Nephron progenitor cell (in vitro differentiated cells): ENCODE measurements around the gene RNF103.
A peak's percentile ranks its signal among the peaks of the same experiment; 100 is the strongest.

ENCODE experiments used
- DNase-seq: peaks from one replicate; pipeline ENCODE4 v3.0.0; 2021
- H3K27ac Mint-ChIP-seq: 2 replicates; pipeline ENCODE4 v1.8.0; 2021; ENCODE audit warnings: mild to moderate bottlenecking, moderate library complexity, mixed read lengths
- H3K27me3 Mint-ChIP-seq: 2 replicates; pipeline ENCODE4 v1.8.0; 2021; ENCODE audit warnings: mild to moderate bottlenecking, low read depth, mixed read lengths; ENCODE audit not compliant: poor library complexity
- H3K36me3 Mint-ChIP-seq: 2 replicates; pipeline ENCODE4 v1.8.0; 2021; ENCODE audit warnings: low read depth, mixed read lengths
- H3K4me1 Mint-ChIP-seq: 2 replicates; pipeline ENCODE4 v1.8.0; 2021; ENCODE audit warnings: mixed read lengths
- H3K4me3 Mint-ChIP-seq: 2 replicates; pipeline ENCODE4 v1.8.0; 2021; ENCODE audit warnings: mild to moderate bottlenecking, moderate library complexity, mixed read lengths
- H3K9me3 Mint-ChIP-seq: 2 replicates; pipeline ENCODE4 v1.8.0; 2021; ENCODE audit warnings: mild to moderate bottlenecking, moderate library complexity, mixed read lengths
- CTCF ChIP-seq: fragments of 200-600 bp; sonication (generic); IDR thresholded peaks from 2 replicates; pipeline ENCODE4 v1.5.0; 2021; ENCODE audit warnings: antibody characterized with exemption

RNF103 gene

DNA sequence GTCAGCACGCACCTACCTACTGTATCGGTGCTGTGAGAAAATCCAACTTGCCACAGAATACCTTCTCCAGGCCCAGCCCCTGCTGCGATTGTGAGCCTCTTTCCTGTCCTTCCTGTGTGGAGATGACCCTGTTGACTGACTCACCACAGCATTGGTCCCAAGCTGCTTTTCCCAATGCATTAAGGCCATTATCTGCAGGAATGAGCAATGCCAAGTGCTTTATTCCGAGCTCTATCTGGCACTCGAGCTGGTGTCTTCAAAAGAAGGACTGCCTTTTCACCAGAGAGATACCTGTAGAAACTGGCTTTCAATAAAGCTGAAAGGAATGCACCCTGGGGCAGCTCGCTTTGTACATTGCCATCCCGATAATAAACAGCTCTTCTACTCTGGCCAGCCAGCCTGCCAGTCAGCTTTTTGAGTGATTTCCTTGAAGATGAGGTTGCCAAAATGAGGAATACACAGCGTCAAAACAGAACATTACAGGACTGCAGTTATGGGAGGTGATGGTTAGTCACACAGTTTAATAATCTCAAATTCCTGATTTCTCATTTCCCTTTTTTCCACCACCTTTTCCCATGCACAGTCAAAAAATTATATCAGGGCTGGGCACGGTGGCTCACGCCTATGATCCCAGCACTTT lies 8.3 kb upstream of the RNF103 start:
- no peaks in the 10 kb centered on the region for H3K4me1 Mint-ChIP-seq
- DNase-seq, result no peak
- H3K4me3 Mint-ChIP-seq, result no peak overlapping the region
- H3K36me3 Mint-ChIP-seq, result no peaks in the 10 kb centered on the region
- no peaks in the 10 kb centered on the region for H3K9me3 Mint-ChIP-seq
- TF ChIP-seq CTCF, result no peak
- peaks cover 9% of the 10 kb centered on the region for H3K27me3 Mint-ChIP-seq
- no peak overlapping the region for H3K27ac Mint-ChIP-seq

DNA sequence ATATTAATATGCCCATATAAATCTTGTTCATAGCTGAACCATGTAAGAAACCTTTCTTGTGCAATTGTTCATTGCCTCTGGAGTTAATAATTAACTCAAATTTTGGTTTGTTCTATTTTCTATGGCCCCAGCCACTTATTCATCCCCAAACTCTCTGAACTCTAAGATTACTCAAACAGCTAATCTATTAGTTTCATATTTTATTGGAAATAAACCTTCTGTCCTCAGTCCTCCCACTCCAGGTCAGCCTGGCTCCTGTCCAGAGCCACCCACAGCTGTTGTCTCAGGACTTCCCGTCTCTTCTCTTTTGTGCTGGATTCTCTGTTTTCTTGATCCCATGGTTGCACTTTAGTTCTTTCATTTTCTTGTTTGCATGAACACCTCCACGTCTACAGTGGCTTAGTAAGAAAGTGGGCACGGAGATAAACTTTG lies 4.4 kb upstream of the RNF103 start:
- Mint-ChIP-seq H3K4me3 (no peak overlapping the region), H3K36me3 (no peaks in the 10 kb centered on the region), H3K9me3 (no peaks in the 10 kb centered on the region), H3K27me3 (peaks cover 11% of the 10 kb centered on the region), H3K27ac (no peak overlapping the region), H3K4me1 (peaks cover 15% of the 10 kb centered on the region)
- TF ChIP-seq CTCF, result no peak
- no peak for DNase-seq

DNA sequence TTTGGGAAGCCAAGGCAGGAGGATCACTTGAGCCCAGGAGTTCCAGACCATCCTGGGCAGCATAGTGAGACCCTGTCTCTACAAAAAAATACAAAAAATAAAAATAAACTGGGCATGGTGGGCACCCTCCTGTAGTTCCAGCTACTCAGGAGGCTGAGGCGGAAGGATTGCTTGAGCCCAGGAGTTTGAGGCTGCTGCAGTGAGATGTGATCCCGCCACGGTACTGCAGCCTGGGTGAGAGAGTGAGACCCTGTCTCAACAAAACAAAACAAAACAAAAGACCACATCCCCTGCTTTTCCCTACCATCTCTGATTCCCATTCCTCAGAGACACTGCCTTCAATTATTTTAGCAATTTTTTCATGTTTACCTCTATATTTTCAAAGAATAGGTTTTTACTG lies 3.9 kb upstream of the RNF103 start:
- TF ChIP-seq CTCF, result no peak
- Mint-ChIP-seq H3K4me3 (no peak overlapping the region), H3K4me1 (peaks cover 15% of the 10 kb centered on the region), H3K27me3 (peaks cover 9% of the 10 kb centered on the region), H3K9me3 (no peaks in the 10 kb centered on the region), H3K27ac (no peak overlapping the region), H3K36me3 (no peaks in the 10 kb centered on the region)
- DNase-seq, result no peak

DNA sequence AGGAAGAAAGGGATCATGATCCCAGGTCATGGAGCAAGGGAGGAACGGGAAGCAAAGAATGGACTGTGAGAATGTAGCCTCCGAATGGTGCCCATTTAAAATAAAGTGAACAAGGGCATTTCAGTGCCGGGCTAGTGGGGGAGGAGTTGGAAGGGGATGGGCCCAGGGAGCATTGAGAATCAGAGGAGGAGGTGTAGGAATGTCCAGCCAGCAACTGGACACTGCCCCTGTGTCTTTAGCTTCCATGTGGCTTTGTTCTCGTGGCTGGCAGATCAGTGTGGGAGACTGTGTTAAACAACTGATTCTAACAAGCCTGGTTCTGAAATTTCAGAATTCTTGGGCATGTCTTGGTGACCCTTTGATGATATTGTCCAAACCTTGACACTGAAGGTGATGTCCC lies 1.4 kb upstream of the RNF103 start:
- Mint-ChIP-seq H3K9me3 (no peaks in the 10 kb centered on the region), H3K4me3 (peak overlapping the region; percentile 7), H3K27me3 (peaks cover 9% of the 10 kb centered on the region), H3K27ac (no peak overlapping the region), H3K4me1 (peaks cover 38% of the 10 kb centered on the region), H3K36me3 (peaks cover 2% of the 10 kb centered on the region)
- TF ChIP-seq CTCF, result no peak
- no peak for DNase-seq

DNA sequence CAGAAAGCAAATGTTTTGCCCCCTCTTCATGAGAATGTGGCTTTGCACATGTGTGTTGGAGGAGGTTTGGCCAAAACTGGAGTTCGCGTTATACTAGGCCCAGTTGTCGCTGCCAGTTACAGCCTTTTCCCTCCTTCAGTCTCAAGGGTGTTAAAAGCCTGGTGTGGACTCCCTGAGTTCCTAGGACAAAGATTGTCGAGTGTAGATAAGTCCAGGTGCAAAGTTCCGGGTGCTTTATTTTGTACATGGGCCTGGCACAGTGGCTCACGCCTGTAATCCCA lies 542 bp upstream of the RNF103 start:
- Mint-ChIP-seq H3K27ac (peak overlapping the region; percentile 68), H3K9me3 (no peaks in the 10 kb centered on the region), H3K4me1 (peaks cover 43% of the 10 kb centered on the region), H3K27me3 (peaks cover 6% of the 10 kb centered on the region), H3K4me3 (peak overlapping the region; percentile 73), H3K36me3 (peaks cover 11% of the 10 kb centered on the region)
- DNase-seq, result no peak
- TF ChIP-seq CTCF, result no peak

GRCh38 chr2:86623043-86623493 lies 597 bp downstream of the RNF103 start:
- peaks cover 43% of the 10 kb centered on the region for H3K4me1 Mint-ChIP-seq
- H3K9me3 Mint-ChIP-seq, result no peaks in the 10 kb centered on the region
- H3K27me3 Mint-ChIP-seq, result peaks cover 3% of the 10 kb centered on the region
- peaks cover 21% of the 10 kb centered on the region for H3K36me3 Mint-ChIP-seq
- no peak for TF ChIP-seq CTCF
- H3K27ac Mint-ChIP-seq, result peak overlapping the region; percentile 97
- peak overlapping the region; percentile 98 for H3K4me3 Mint-ChIP-seq
- DNase-seq, result peak; percentile 61
